ENCODE results near the gene PRRC2B.

The PRRC2B gene

GRCh38 chr9:131522257-131523085 lies 128.6 kb downstream of the PRRC2B start:
- in situ Hi-C loops (cut with HindIII; ENCODE audit: low sequenced_read_pairs): no loop called here
- no peak for DNase-seq (ENCODE audit: low read depth)
- no peak overlapping the region for H3K4me3 ChIP-seq (ENCODE audit: low read depth, low read length)
- no peak for TF ChIP-seq CTCF (IDR thresholded peaks at IDR 0.05; ENCODE audit: low read depth, low read length, missing control alignments)

- TF ChIP-seq CTCF (IDR thresholded peaks at IDR 0.05; ENCODE audit: low read depth, low read length, missing control alignments): no peak
- no peak overlapping the region for H3K4me3 ChIP-seq (ENCODE audit: low read depth, low read length)
- DNase-seq (ENCODE audit: low read depth): no peak
- in situ Hi-C loops (cut with HindIII; ENCODE audit: low sequenced_read_pairs): no loop called here
Observed at GRCh38 chr9:131523086-131523388, 129.2 kb downstream of the PRRC2B start.

GRCh38 chr9:131523451-131524435 lies 129.9 kb downstream of the PRRC2B start:
- no peak for DNase-seq (ENCODE audit: low read depth)
- TF ChIP-seq CTCF (IDR thresholded peaks at IDR 0.05; ENCODE audit: low read depth, low read length, missing control alignments): no peak
- in situ Hi-C loops (cut with HindIII; ENCODE audit: low sequenced_read_pairs): no loop called here
- H3K4me3 ChIP-seq (ENCODE audit: low read depth, low read length): no peak overlapping the region

- in situ Hi-C loops (cut with HindIII; ENCODE audit: low sequenced_read_pairs): no loop called here
- no peak for DNase-seq (ENCODE audit: low read depth)
- H3K4me3 ChIP-seq (ENCODE audit: low read depth, low read length): no peak overlapping the region
- TF ChIP-seq CTCF (IDR thresholded peaks at IDR 0.05; ENCODE audit: low read depth, low read length, missing control alignments): no peak
Observed at GRCh38 chr9:131524665-131525315, 130.9 kb downstream of the PRRC2B start.

- DNase-seq (ENCODE audit: low read depth): no peak
- no peak for TF ChIP-seq CTCF (IDR thresholded peaks at IDR 0.05; ENCODE audit: low read depth, low read length, missing control alignments)
- no peak overlapping the region for H3K4me3 ChIP-seq (ENCODE audit: low read depth, low read length)
- in situ Hi-C loops (cut with HindIII; ENCODE audit: low sequenced_read_pairs): no loop called here
Observed at GRCh38 chr9:131525643-131526565, 132.0 kb downstream of the PRRC2B start.

All from astrocyte of the cerebellum (primary cell).